Panc1 (cell line): Measurements from ENCODE around the gene HGFAC. TPM values are rescaled to one million over a fixed set of nuclear protein-coding genes. Genes with fewer than 3 reads are reported as not detected.

Experiments
- ATAC-seq: fragments of 200-7000 bp; cut with Tn5 transposase; 2 replicates; pipeline ENCODE4 v1.9.1; 2020; ENCODE audit warnings: mild to moderate bottlenecking, moderate library complexity
- BruUV-seq: library from RNA; stranded (reverse); fragments of 400-500 nt; replicated peaks from 2 replicates; lab custom pipeline; 2021; lab: Mats Ljungman, UMichigan
- CTCF ChIA-PET: fragments of 300-600 bp; sonication (Branson Sonifier 250); formaldehyde crosslinking; loops from one replicate; lab custom pipeline; 2022; ENCODE audit warnings: antibody characterized with exemption; lab: Charles Lee
- POLR2A ChIA-PET: fragments of 300-600 bp; sonication (Branson Sonifier 250); formaldehyde crosslinking; loops from one replicate; lab custom pipeline; 2022; ENCODE audit warnings: antibody characterized with exemption; lab: Charles Lee
- DNase-seq: peaks from one replicate; pipeline ENCODE4 v3.0.0-alpha.2; 2010; ENCODE audit warnings: low read depth, low spot score
- H3K27ac ChIP-seq: 2 replicates; pipeline ENCODE4 v1.5.1; 2011; ENCODE audit warnings: mild to moderate bottlenecking, low read length, inconsistent platforms
- H3K27me3 ChIP-seq: fragments of 200-500 bp; sonication (Bioruptor generic); 2 replicates; pipeline ENCODE4 v1.6.0; 2014; ENCODE audit warnings: low read length, inconsistent platforms; ENCODE audit not compliant: control insufficient read depth, insufficient read depth
- H3K36me3 ChIP-seq: fragments of 200-500 bp; sonication (Bioruptor generic); 2 replicates; pipeline ENCODE4 v1.5.1; 2014; ENCODE audit warnings: inconsistent platforms, mild to moderate bottlenecking, low read length, moderate library complexity; ENCODE audit not compliant: control insufficient read depth, insufficient read depth
- H3K4me1 ChIP-seq: 2 replicates; pipeline ENCODE4 v1.5.1; 2011; ENCODE audit warnings: inconsistent platforms, mild to moderate bottlenecking, low read length, moderate library complexity; ENCODE audit not compliant: control insufficient read depth, insufficient read depth
- H3K4me3 ChIP-seq, 2 experiments: 2 replicates each; pipeline ENCODE4 v1.5.1; 2011 to 2012; ENCODE audit warnings: low read depth in 2 of 2, low read length in 2 of 2, mild to moderate bottlenecking in 2 of 2, inconsistent platforms in 1 of 2, moderate library complexity in 1 of 2
- H3K9me3 ChIP-seq: fragments of 200-500 bp; sonication (Bioruptor generic); 2 replicates; pipeline ENCODE4 v1.5.1; 2014; ENCODE audit warnings: low read depth, mild to moderate bottlenecking, inconsistent platforms, low read length, moderate library complexity; ENCODE audit not compliant: control insufficient read depth, insufficient read depth
- CTCF ChIP-seq: fragments of 450-650 bp; IDR thresholded peaks from 2 replicates; pipeline ENCODE4 v1.5.1; 2017; ENCODE audit warnings: mild to moderate bottlenecking
- POLR2AphosphoS5 ChIP-seq: IDR thresholded peaks from 2 replicates; pipeline ENCODE4 v1.6.1; 2012; ENCODE audit warnings: mild to moderate bottlenecking, low read depth, low read length, moderate library complexity
- REST ChIP-seq, 2 experiments: IDR thresholded peaks; 2 replicates each; pipeline ENCODE4 v1.6.1; 2011 to 2012; ENCODE audit warnings: low read depth in 2 of 2, control low read depth in 1 of 2, low read length in 1 of 2, mild to moderate bottlenecking in 1 of 2, moderate library complexity in 1 of 2; ENCODE audit not compliant: insufficient read depth in 1 of 2
- SIN3A ChIP-seq: IDR thresholded peaks from 2 replicates; pipeline ENCODE4 v1.6.1; 2012; ENCODE audit warnings: low read depth, mild to moderate bottlenecking, low read length, moderate library complexity, borderline replicate concordance; ENCODE audit not compliant: insufficient read depth
- TCF7L2 ChIP-seq: IDR thresholded peaks from 2 replicates; pipeline ENCODE4 v1.6.1; 2011; ENCODE audit warnings: mild to moderate bottlenecking, low read depth, low read length, inconsistent platforms
- in situ Hi-C: cut with HindIII; loops from 2 replicates; pipeline ENCODE4 v1.10.0; 2016; ENCODE audit warnings: low sequenced_read_pairs, low pct_unique_long_range_greater_than_20kb
- intact Hi-C: fragments of 100-400 bp; cut with micrococcal nuclease; formaldehyde crosslinking; loops from one replicate; pipeline ENCODE4 v1.10.0; 2022; ENCODE audit not compliant: unreplicated experiment
- total RNA-seq: library from RNA; stranded (reverse); gene quantifications from one replicate; pipeline ENCODE4 v1.2.1, GENCODE V29; 2021; ENCODE audit not compliant: unreplicated experiment

HGFAC gene
- total RNA-seq, 1 experiment from 2014 or later = 0.59 TPM

- POLR2A ChIA-PET = no interaction called here
- DNase-seq (no peak), ATAC-seq (no peak)
- BruUV-seq = no TSS peak
- H3K4me1 ChIP-seq = peaks cover 9% of the 10 kb centered on the region; the same call in 1 of the 2 replicates
- TF ChIP-seq SIN3A = no peak
- no peak for TF ChIP-seq REST (IDR thresholded peaks at IDR 0.05; ENCODE audit: insufficient read depth in 1 of 2, low read depth in 2 of 2, low read length in 1 of 2)
- TF ChIP-seq TCF7L2 = no peak
- TF ChIP-seq POLR2AphosphoS5 = no peak
- TF ChIP-seq CTCF = no peak
- no peak overlapping the region for H3K27ac ChIP-seq
- H3K9me3 ChIP-seq = no peaks in the 10 kb centered on the region
- intact Hi-C loops (no loop called here), in situ Hi-C loops (no loop called here)
- no peak overlapping the region for H3K4me3 ChIP-seq
- CTCF ChIA-PET = no interaction called here
- no peaks in the 10 kb centered on the region for H3K36me3 ChIP-seq
- H3K27me3 ChIP-seq = no peaks in the 10 kb centered on the region
Measured at GRCh38 chr4:3437998-3438846, 3.5 kb upstream of the HGFAC start.

GRCh38 chr4:3438847-3439180 lies 3.0 kb upstream of the HGFAC start:
- DNase-seq (no peak), ATAC-seq (no peak)
- Histone ChIP-seq H3K27ac (no peak overlapping the region), H3K36me3 (no peaks in the 10 kb centered on the region), H3K9me3 (no peaks in the 10 kb centered on the region), H3K27me3 (no peaks in the 10 kb centered on the region), H3K4me3 (no peak overlapping the region), H3K4me1 (peaks cover 9% of the 10 kb centered on the region; the same call in 1 of the 2 replicates)
- TF ChIP-seq CTCF = no peak
- TF ChIP-seq TCF7L2 = no peak
- TF ChIP-seq POLR2AphosphoS5 = no peak
- no peak for TF ChIP-seq REST (IDR thresholded peaks at IDR 0.05; ENCODE audit: insufficient read depth in 1 of 2, low read depth in 2 of 2, low read length in 1 of 2)
- TF ChIP-seq SIN3A = no peak
- in situ Hi-C loops (no loop called here), intact Hi-C loops (no loop called here)
- POLR2A ChIA-PET = no interaction called here
- BruUV-seq = no TSS peak
- CTCF ChIA-PET = no interaction called here
